Rectal smooth muscle tissue (tissue), 1 donor: ENCODE results near the gene PSTPIP1.

ENCODE experiments used
- H3K27ac ChIP-seq: one replicate; pipeline ENCODE4 v1.7.0; 2013; ENCODE audit warnings: low read depth, low read length, inconsistent platforms
- H3K27me3 ChIP-seq: one replicate; pipeline ENCODE4 v1.7.0; 2013; ENCODE audit warnings: low read length; ENCODE audit not compliant: control insufficient read depth, insufficient read depth
- H3K36me3 ChIP-seq: one replicate; pipeline ENCODE4 v1.7.0; 2013; ENCODE audit warnings: low read length; ENCODE audit not compliant: control insufficient read depth, insufficient read depth
- H3K4me1 ChIP-seq: one replicate; pipeline ENCODE4 v1.7.0; 2013; ENCODE audit warnings: low read length; ENCODE audit not compliant: control insufficient read depth, insufficient read depth
- H3K4me3 ChIP-seq: one replicate; pipeline ENCODE4 v1.7.0; 2013; ENCODE audit warnings: low read length
- H3K9ac ChIP-seq: one replicate; pipeline ENCODE4 v1.7.0; 2013; ENCODE audit warnings: low read length

Gene PSTPIP1

DNA sequence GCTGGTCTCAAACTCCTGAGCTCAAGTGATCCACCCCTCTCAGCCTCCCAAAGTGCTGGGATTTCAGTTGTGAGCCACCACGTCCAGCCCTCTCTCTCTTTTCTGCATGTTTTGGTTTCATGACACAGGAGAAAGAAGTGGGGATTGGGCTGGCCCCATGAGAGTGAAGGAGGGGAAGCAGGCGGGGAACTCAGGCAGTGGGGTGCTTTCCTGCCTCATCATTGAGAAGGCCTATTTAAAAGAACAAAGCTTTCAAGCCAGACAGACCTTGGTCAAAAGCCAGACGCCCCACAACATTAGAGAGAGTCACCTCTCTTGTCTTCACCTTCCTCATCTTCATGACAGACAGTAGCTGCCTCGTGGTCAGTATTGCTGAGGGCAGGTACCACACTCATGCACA, 15.9 kb downstream of the PSTPIP1 start:
- Histone ChIP-seq H3K36me3 (no peaks in the 10 kb centered on the region), H3K4me1 (no peaks in the 10 kb centered on the region), H3K27me3 (no peaks in the 10 kb centered on the region), H3K9ac (no peak overlapping the region), H3K4me3 (no peak overlapping the region), H3K27ac (no peak overlapping the region)

DNA sequence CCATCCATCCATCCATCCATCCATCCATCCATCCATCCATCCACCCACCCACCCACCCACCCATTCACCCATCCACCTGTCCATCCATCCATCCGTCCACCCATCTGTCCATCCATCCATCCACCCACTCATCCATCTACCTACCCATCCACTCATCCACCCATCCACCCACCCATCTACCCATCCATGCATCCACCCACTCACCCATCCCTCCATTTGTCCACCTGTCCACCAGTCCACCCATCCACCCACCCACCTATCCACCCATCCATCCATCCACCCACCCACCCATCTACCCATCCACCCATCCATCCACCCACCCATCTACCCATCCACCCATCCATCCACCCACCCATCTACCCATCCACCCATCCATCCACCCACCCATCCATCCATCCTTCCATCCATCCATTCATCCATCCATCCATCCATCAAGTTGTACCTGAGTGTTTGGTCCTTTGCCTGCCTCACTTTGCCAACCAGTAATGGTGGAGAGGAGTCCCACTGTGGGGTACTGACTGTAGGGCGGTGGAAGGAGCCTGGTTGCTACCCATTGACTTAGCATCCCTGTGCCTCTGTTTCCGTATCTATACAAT, 17.3 kb downstream of the PSTPIP1 start:
- Histone ChIP-seq H3K9ac (no peak overlapping the region), H3K27ac (no peak overlapping the region), H3K36me3 (no peaks in the 10 kb centered on the region), H3K4me3 (no peak overlapping the region), H3K27me3 (no peaks in the 10 kb centered on the region), H3K4me1 (no peaks in the 10 kb centered on the region)

DNA sequence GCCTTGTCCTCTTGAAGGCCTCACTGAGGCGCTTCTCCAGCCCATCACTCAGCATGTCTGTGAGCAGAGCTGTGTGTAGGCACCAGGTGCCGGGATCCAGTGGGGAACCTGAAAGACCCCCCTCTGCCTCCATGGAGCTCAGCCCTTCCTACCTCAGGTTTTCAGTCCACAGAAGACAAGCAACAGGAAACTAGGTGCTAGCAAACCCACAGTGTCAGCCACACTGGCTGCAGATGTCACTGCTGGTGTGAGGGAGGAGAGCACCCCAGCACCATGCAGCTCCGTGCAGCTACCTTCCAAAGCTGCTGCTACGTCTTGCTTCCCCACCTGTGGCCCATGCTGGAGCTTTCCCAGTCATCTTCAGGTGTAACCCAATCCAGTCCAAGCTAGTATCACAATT, 17.9 kb downstream of the PSTPIP1 start:
- Histone ChIP-seq H3K27ac (no peak overlapping the region), H3K27me3 (no peaks in the 10 kb centered on the region), H3K36me3 (no peaks in the 10 kb centered on the region), H3K4me3 (no peak overlapping the region), H3K9ac (no peak overlapping the region), H3K4me1 (no peaks in the 10 kb centered on the region)

DNA sequence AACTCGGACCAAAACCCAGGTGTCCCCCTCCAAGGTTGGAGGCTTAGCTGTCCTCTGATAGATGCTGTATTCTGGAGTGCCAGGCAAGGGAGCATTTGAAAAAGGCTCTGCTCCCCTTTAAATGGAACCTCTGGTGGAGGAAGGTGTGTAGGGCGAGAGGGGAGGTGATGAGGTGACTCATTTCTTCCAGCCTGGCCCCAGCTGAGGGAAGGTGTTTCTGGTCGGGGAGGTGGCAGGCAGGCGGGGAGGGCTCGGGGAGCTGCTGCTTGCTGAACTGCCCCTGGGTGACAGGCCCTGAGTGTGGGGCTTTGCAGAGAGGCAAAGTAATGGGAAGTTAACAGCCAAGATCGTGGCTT, 18.8 kb downstream of the PSTPIP1 start:
- no peak overlapping the region for H3K9ac ChIP-seq
- no peaks in the 10 kb centered on the region for H3K27me3 ChIP-seq
- no peak overlapping the region for H3K4me3 ChIP-seq
- H3K27ac ChIP-seq: no peak overlapping the region
- no peaks in the 10 kb centered on the region for H3K36me3 ChIP-seq
- H3K4me1 ChIP-seq: no peaks in the 10 kb centered on the region

DNA sequence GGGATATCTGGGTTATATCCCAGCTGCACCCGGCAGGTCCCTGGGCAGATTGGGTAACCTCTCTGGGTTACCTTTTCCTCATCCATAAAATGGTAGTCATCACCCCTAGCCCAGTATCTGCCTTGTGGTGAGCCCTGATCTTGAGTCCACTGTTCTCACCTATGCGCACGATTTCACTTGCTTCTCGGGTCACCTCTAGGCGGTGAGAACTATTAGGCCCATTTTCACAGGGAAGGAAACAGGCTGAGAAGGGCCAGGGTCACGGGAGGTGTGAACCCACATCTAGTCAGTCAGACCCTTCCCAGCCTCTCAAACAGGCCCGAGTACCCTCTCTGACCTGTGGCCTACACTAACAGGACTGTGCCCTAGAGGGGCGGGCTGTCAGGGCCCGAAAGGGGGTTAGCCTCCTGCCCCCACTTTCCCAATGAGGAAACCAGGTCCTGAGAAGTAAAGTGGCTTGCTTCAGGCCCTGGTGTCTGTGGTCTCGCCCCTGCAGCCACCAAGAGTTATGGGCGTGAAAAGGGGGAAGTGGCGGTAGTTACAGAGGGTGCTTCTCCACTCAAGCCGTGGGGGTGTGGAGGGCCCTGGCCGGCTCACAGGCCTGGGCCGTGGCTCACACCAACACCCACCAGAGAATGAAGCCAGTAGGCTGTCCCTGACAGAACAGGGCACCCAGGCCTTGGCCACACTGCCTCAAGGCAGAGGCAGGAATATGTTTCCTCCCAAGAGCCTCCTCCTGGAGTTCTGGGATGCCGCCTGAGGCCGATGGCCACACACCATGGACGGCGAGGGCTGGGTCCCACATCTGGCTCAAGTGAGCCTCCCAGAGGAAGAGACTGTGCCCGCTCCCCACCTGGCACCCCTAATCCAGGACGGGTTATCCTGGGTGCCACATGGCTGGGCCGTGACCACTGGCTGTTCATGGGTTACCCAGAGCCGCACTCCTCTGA, 19.5 kb downstream of the PSTPIP1 start:
- H3K27ac ChIP-seq: no peak overlapping the region
- H3K4me3 ChIP-seq: no peak overlapping the region
- no peaks in the 10 kb centered on the region for H3K27me3 ChIP-seq
- H3K9ac ChIP-seq: no peak overlapping the region
- H3K4me1 ChIP-seq: no peaks in the 10 kb centered on the region
- no peaks in the 10 kb centered on the region for H3K36me3 ChIP-seq

DNA sequence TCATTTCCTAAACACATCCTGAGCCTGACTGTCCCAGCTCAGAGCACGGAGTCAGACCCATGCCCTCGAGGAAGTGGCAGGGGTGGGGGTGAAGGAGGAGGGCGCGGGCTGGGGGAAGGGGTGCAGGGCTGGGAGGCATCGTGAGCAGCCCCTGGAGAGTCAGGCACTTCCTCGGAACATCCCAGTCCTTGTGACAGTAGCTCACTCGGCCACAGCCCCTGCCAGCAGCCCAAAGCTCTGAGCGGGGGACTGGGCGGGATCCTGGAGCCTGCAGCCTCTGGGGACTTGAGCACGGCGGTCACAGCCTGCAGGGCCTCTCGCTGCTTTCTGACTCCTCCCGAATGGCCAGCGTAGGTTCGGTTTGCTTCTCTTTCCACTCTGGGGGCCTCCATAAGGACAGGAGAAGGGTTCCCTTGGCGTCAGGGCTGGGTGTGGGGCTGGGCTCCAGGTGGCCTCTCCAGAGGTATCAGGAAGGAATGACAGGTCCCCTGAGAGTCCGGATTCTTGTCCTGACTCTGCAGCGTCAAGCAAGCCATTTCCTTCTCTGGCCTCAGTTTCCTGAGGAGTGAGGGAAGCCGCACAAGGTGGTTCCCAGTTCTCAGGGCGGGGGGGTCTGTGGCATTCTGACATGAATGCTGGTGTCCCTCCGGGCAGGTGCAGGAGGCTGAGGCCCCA, 20.9 kb downstream of the PSTPIP1 start:
- Histone ChIP-seq H3K4me3 (no peak overlapping the region), H3K9ac (no peak overlapping the region), H3K27ac (no peak overlapping the region), H3K4me1 (no peaks in the 10 kb centered on the region), H3K27me3 (no peaks in the 10 kb centered on the region), H3K36me3 (no peaks in the 10 kb centered on the region)

DNA sequence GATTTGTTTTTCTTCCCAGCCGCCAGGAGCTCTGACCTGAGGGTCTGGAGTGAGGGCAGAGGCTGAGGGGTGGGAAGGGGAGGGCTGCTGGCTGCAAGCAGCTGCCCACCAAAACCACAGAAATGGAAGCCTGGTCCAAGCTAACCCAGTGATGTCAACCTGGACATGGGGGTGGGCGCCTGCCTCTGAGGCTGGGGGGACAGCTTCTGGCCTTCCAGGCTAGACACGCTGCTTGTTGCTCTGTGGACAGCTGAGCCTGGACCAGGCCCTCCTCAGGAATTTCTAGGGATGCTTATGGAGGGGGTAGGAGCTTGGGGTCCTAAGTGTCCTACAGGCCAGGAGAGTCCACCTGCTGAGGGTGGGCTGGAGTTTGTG, 21.4 kb downstream of the PSTPIP1 start:
- Histone ChIP-seq H3K27ac (no peak overlapping the region), H3K4me3 (no peak overlapping the region), H3K4me1 (no peaks in the 10 kb centered on the region), H3K36me3 (no peaks in the 10 kb centered on the region), H3K27me3 (no peaks in the 10 kb centered on the region), H3K9ac (no peak overlapping the region)

DNA sequence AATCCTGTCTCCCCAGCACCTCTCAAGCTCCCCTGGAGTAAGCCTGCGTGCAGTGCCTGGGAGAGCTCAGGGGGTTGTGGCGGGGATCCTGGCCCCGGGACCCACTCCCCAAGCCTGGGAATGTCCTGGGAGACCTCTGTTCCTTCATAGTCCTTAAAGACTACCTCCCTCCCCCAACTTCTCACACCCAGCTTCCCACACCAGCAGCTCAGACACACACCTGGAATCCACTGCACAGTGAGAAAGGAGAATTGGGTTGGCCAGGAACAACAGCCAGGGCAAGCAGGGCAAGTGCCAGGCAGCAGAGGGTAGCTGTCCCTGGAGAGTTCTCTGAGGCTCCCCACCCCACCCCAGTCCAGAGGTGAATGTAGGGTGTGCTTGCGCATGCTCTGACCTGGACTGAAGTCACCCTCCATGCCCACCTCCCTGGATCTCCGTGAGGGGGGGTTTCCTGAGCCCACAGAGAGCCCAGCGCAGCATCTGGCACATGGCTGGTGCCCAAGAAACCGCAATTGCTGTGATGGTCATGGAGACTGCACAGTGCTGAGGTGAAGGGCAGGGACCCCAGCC, 22.2 kb downstream of the PSTPIP1 start:
- Histone ChIP-seq H3K9ac (no peak overlapping the region), H3K27ac (no peak overlapping the region), H3K36me3 (no peaks in the 10 kb centered on the region), H3K4me3 (no peak overlapping the region), H3K27me3 (no peaks in the 10 kb centered on the region), H3K4me1 (no peaks in the 10 kb centered on the region)

DNA sequence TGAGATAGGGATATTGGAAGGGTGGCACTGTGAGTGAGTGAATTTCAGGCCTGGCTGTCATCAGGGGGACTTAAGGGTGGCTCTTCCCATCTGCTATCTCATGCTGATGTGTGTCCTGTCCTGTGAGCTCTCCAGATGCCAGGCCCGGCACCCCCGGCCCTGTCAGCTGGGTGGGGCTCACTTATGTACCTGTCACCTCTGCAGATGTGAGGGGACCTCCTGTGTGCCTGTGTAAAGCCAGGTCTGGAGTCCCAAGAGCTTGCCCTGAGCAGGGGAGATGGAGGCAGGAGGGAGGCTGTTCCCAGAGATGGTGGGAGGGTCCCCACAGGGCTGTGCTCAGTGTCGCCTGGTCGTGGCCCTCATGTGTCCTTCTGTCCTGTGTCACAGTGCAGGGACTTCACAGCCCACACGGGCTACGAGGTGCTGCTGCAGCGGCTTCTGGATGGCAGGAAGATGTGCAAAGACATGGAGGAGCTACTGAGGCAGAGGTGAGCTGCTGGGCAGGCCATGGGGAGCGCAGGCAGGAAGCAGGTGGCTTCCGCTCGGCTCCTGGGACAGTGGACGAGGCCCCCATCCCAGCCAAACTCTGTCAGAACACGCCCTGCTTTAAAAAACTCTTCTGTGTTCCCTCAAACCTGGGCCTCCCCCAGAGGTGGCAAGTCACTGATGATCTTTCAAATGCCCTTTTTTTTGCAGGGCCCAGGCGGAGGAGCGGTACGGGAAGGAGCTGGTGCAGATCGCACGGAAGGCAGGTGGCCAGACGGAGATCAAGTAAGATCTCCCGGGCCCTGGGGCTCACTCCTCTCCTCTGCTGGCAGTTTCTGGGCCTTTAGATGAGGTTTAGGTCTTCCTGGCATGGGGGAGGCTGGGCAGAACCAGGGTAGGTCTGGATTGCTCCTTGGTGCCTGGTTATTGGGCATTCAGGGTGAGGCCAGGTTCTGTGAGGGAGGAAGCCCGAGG, 23.1 kb downstream of the PSTPIP1 start:
- Histone ChIP-seq H3K4me1 (no peaks in the 10 kb centered on the region), H3K27me3 (no peaks in the 10 kb centered on the region), H3K27ac (no peak overlapping the region), H3K9ac (no peak overlapping the region), H3K36me3 (no peaks in the 10 kb centered on the region), H3K4me3 (no peak overlapping the region)

DNA sequence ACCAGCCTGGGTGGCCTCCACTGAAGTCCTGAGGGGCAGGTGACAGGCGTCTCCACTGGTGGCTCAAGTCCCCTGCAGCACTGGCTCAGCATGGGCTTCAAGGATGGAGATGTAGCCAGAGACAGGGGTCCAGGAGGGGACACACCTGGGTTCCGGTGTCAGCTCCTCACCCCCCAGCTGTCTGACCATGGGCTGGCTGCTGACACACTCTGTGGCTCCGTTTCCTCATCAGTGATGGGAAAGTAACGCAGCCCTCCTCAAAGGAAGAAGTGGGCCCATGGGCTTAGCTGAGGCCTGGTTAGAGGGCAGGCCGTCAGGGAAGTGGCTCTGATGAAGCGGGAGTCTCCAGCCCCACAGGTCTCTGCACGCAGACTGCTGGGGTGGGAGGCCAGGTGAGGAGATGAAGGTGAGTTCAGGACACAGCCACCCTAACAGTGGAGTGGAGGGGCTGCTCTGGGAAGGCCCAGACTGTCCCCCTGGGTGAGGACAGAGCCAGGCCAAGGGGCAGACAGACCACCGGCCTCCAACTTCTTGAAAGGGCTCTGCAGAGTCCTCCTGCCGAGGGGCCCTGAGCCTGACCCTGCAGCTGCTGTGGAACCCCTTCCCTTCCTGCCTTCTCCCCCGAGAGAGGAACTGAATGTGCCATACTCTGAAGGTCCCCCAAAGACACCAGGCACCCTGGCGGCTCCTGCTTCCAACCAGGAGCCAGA, 24.0 kb downstream of the PSTPIP1 start:
- Histone ChIP-seq H3K9ac (no peak overlapping the region), H3K27me3 (no peaks in the 10 kb centered on the region), H3K36me3 (no peaks in the 10 kb centered on the region), H3K4me3 (no peak overlapping the region), H3K27ac (no peak overlapping the region), H3K4me1 (no peaks in the 10 kb centered on the region)

DNA sequence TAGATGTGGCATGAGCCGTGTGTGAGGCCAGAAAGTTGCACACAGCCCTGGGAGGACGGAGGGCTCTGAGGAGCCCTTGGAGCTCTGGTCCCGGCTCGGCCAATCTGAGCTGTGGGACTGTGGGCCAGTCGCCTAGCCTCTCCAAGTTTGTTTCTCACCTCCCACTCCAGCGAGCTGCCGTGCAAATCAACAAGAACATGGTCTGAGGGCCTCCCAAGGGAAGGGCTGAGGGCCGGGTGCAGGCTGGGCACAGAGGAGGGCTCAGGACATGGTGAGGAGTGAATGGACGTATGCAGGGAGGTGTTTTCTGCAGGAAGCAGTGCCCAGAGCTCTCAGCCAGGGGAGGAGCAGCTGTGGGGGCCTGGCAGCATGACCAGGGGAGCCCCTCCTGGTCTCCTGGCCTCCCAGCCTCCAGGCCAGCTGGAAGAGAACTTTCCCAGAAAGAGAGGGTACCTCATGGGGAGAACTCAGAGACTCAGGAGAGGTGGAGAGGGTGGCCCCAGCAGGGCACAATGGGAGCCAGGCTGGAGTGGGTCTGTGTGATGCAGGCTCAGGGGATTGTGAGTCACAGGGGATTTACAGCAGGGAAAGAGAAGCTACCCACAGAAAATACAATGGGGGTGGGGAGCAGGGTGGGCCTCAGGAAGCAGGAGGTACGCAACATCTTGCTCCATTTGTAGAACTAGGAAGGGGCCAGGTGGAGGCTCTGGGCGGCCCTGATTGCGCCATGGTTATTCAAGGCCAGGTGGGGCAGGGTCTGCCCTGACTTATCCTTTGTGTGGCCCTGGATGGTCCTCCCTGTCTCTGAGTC, 24.8 kb downstream of the PSTPIP1 start:
- no peaks in the 10 kb centered on the region for H3K27me3 ChIP-seq
- no peak overlapping the region for H3K9ac ChIP-seq
- H3K4me3 ChIP-seq: no peak overlapping the region
- no peaks in the 10 kb centered on the region for H3K36me3 ChIP-seq
- no peaks in the 10 kb centered on the region for H3K4me1 ChIP-seq
- H3K27ac ChIP-seq: no peak overlapping the region
